ENCODE results near the gene COPE.
A peak's percentile ranks its signal among the peaks of the same experiment; 100 is the strongest.

Gene COPE

GRCh38 chr19:18940769-18941627 lies 21.8 kb upstream of the COPE start, which contains the start of gene HOMER3:
TSS of gene HOMER3 (minus strand) at chr19:18941217. CDS start at chr19:18938982, 2,235 bp downstream.
- Histone ChIP-seq H3K79me2 (ENCODE audit: control insufficient read depth, insufficient read depth, low read length, unreplicated experiment) (peaks cover 20% of the 10 kb centered on the region), H3K27ac (ENCODE audit: low read depth, low read length) (no peak within 1 kb of the TSS; the same call in 1 of the 2 replicates), H3K4me1 (ENCODE audit: control insufficient read depth, insufficient read depth, low read length, unreplicated experiment) (no peaks in the 10 kb centered on the region), H3K27me3 (ENCODE audit: insufficient read depth, low read length) (no peaks in the 10 kb centered on the region), H3K4me3 (ENCODE audit: low read depth, low read length) (peak within 1 kb of the TSS; percentile 93), H2AFZ (ENCODE audit: low read length, unreplicated experiment) (peak within 1 kb of the TSS; percentile 50), H3K36me3 (ENCODE audit: insufficient read depth, low read length) (no peaks in the 10 kb centered on the region)

- Histone ChIP-seq H3K4me1 (ENCODE audit: control insufficient read depth, insufficient read depth, low read length, unreplicated experiment) (no peaks in the 10 kb centered on the region), H3K27ac (ENCODE audit: low read depth, low read length) (no peak overlapping the region; the same call in 1 of the 2 replicates), H2AFZ (ENCODE audit: low read length, unreplicated experiment) (no peak overlapping the region)
Measured at GRCh38 chr19:18939922-18940768, 21.0 kb upstream of the COPE start.

DNA sequence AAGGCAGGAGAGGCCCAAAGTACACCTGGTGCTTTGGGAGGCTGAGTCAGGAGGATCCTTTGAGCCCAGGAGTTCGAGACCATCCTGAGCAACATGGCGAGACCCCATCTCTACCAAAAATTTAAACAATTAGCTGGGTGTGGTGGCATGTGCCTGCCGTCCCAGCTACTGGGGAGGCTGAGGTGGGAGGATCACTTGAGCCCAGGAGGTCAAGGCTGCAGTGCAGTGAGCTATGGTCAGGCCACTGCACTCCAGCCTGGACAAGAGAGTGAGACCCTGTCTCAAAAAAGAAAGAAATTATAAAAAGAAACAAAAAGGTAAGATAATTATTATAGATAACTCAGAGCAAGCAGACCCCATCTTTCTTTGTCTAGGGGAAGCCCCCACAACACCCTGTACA lies 20.0 kb upstream of the COPE start:
- peaks cover 20% of the 10 kb centered on the region for H3K79me2 ChIP-seq (ENCODE audit: control insufficient read depth, insufficient read depth, low read length, unreplicated experiment)
- peak overlapping the region; percentile 93 for H3K4me3 ChIP-seq (ENCODE audit: low read depth, low read length)
- no peak overlapping the region for H2AFZ ChIP-seq (ENCODE audit: low read length, unreplicated experiment)
- H3K36me3 ChIP-seq (ENCODE audit: insufficient read depth, low read length), result no peaks in the 10 kb centered on the region
- H3K27ac ChIP-seq (ENCODE audit: low read depth, low read length), result no peak overlapping the region
- H3K27me3 ChIP-seq (ENCODE audit: insufficient read depth, low read length), result no peaks in the 10 kb centered on the region
- no peaks in the 10 kb centered on the region for H3K4me1 ChIP-seq (ENCODE audit: control insufficient read depth, insufficient read depth, low read length, unreplicated experiment)

More at GRCh38 chr19:18939922-18940768, 21.0 kb upstream of the COPE start:
- Histone ChIP-seq H3K36me3 (ENCODE audit: insufficient read depth, low read length) (no peaks in the 10 kb centered on the region), H3K79me2 (ENCODE audit: control insufficient read depth, insufficient read depth, low read length, unreplicated experiment) (peaks cover 20% of the 10 kb centered on the region), H3K27me3 (ENCODE audit: insufficient read depth, low read length) (no peaks in the 10 kb centered on the region), H3K4me3 (ENCODE audit: low read depth, low read length) (peak overlapping the region; percentile 93)

- H3K4me3 ChIP-seq (ENCODE audit: low read depth, low read length), result no peak overlapping the region
- no peak overlapping the region for H3K27ac ChIP-seq (ENCODE audit: low read depth, low read length)
- H3K27me3 ChIP-seq (ENCODE audit: insufficient read depth, low read length), result no peaks in the 10 kb centered on the region
- no peaks in the 10 kb centered on the region for H3K36me3 ChIP-seq (ENCODE audit: insufficient read depth, low read length)
- H3K79me2 ChIP-seq (ENCODE audit: control insufficient read depth, insufficient read depth, low read length, unreplicated experiment), result peaks cover 2% of the 10 kb centered on the region
- no peaks in the 10 kb centered on the region for H3K4me1 ChIP-seq (ENCODE audit: control insufficient read depth, insufficient read depth, low read length, unreplicated experiment)
- no peak overlapping the region for H2AFZ ChIP-seq (ENCODE audit: low read length, unreplicated experiment)
Measured at GRCh38 chr19:18933297-18933696, 14.1 kb upstream of the COPE start.

- Histone ChIP-seq H3K27me3 (ENCODE audit: insufficient read depth, low read length) (no peaks in the 10 kb centered on the region), H3K79me2 (ENCODE audit: control insufficient read depth, insufficient read depth, low read length, unreplicated experiment) (no peaks in the 10 kb centered on the region), H3K4me1 (ENCODE audit: control insufficient read depth, insufficient read depth, low read length, unreplicated experiment) (no peaks in the 10 kb centered on the region), H3K27ac (ENCODE audit: low read depth, low read length) (no peak overlapping the region), H2AFZ (ENCODE audit: low read length, unreplicated experiment) (no peak overlapping the region), H3K4me3 (ENCODE audit: low read depth, low read length) (no peak overlapping the region), H3K36me3 (ENCODE audit: insufficient read depth, low read length) (no peaks in the 10 kb centered on the region)
Measured at GRCh38 chr19:18932216-18932841, 13.1 kb upstream of the COPE start.

- Histone ChIP-seq H2AFZ (ENCODE audit: low read length, unreplicated experiment) (no peak overlapping the region), H3K36me3 (ENCODE audit: insufficient read depth, low read length) (no peaks in the 10 kb centered on the region)
Measured at GRCh38 chr19:18931316-18932162, 12.4 kb upstream of the COPE start.

GRCh38 chr19:18929311-18929710 lies 10.1 kb upstream of the COPE start:
- no peak overlapping the region for H3K4me3 ChIP-seq (ENCODE audit: low read depth, low read length)
- no peaks in the 10 kb centered on the region for H3K79me2 ChIP-seq (ENCODE audit: control insufficient read depth, insufficient read depth, low read length, unreplicated experiment)
- H2AFZ ChIP-seq (ENCODE audit: low read length, unreplicated experiment), result no peak overlapping the region
- no peaks in the 10 kb centered on the region for H3K27me3 ChIP-seq (ENCODE audit: insufficient read depth, low read length)
- no peak overlapping the region for H3K27ac ChIP-seq (ENCODE audit: low read depth, low read length)
- H3K36me3 ChIP-seq (ENCODE audit: insufficient read depth, low read length), result no peaks in the 10 kb centered on the region
- H3K4me1 ChIP-seq (ENCODE audit: control insufficient read depth, insufficient read depth, low read length, unreplicated experiment), result no peaks in the 10 kb centered on the region

More at GRCh38 chr19:18931316-18932162, 12.4 kb upstream of the COPE start:
- Histone ChIP-seq H3K27me3 (ENCODE audit: insufficient read depth, low read length) (no peaks in the 10 kb centered on the region), H3K4me1 (ENCODE audit: control insufficient read depth, insufficient read depth, low read length, unreplicated experiment) (no peaks in the 10 kb centered on the region), H3K27ac (ENCODE audit: low read depth, low read length) (no peak overlapping the region), H3K4me3 (ENCODE audit: low read depth, low read length) (no peak overlapping the region), H3K79me2 (ENCODE audit: control insufficient read depth, insufficient read depth, low read length, unreplicated experiment) (no peaks in the 10 kb centered on the region)

DNA sequence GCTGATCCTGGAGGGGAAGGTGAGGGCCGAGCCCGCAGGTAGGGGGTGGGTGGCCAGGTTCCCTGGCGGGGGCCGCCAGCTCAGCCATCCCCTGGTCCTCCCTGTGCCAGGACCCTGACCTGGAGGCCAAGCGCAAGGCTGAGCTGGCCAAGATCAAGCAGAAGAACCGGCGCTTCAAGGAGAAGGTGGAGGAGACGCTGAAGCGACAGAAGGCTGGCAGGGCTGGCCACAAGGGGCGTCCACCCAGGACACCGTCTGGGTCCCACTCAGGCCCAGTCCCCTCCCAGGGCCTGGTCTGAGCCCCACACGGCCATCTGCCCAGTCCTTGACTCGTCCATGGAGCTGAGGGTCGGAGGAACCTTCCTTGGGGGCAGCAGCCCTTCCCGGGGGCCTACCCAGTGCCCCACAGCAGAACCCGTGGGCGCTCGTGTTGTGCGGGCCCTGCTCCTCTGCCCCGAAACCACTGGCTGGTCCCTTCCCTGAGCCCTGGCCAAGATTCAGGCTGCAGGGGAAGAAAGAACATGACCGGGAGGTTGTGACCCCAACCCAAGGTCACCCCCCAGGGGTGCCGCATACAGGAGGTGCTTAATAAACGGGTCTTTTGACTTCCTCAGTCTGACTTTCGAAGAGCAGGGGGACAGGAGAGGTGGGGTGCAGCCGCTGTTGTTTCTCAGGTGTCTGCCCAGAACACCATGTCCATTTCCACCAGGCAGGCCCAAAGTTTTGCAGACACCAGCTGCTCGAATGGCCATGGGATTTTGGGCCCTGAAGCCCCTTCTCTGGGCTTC lies 9.0 kb upstream of the COPE start:
- Histone ChIP-seq H3K27me3 (ENCODE audit: insufficient read depth, low read length) (no peaks in the 10 kb centered on the region), H3K4me3 (ENCODE audit: low read depth, low read length) (no peak overlapping the region), H3K4me1 (ENCODE audit: control insufficient read depth, insufficient read depth, low read length, unreplicated experiment) (no peaks in the 10 kb centered on the region), H3K27ac (ENCODE audit: low read depth, low read length) (no peak overlapping the region), H3K79me2 (ENCODE audit: control insufficient read depth, insufficient read depth, low read length, unreplicated experiment) (no peaks in the 10 kb centered on the region), H2AFZ (ENCODE audit: low read length, unreplicated experiment) (no peak overlapping the region), H3K36me3 (ENCODE audit: insufficient read depth, low read length) (no peaks in the 10 kb centered on the region)

- Histone ChIP-seq H3K36me3 (ENCODE audit: insufficient read depth, low read length) (no peaks in the 10 kb centered on the region), H2AFZ (ENCODE audit: low read length, unreplicated experiment) (no peak overlapping the region), H3K4me1 (ENCODE audit: control insufficient read depth, insufficient read depth, low read length, unreplicated experiment) (peaks cover 5% of the 10 kb centered on the region), H3K27ac (ENCODE audit: low read depth, low read length) (no peak overlapping the region), H3K79me2 (ENCODE audit: control insufficient read depth, insufficient read depth, low read length, unreplicated experiment) (peaks cover 14% of the 10 kb centered on the region), H3K27me3 (ENCODE audit: insufficient read depth, low read length) (no peaks in the 10 kb centered on the region), H3K4me3 (ENCODE audit: low read depth, low read length) (no peak overlapping the region)
Measured at GRCh38 chr19:18924684-18925213, 5.6 kb upstream of the COPE start.

All from ACC112 (cell line).